HG02885 (cell line): Measurements from ENCODE around the gene KCNJ15.

Source experiments
- ATAC-seq: cut with Tn5 transposase; IDR thresholded peaks from one replicate; pipeline ENCODE4 v1.9.1; 2021; ENCODE audit warnings: mild to moderate bottlenecking; ENCODE audit not compliant: unreplicated experiment, poor library complexity

The KCNJ15 gene

DNA sequence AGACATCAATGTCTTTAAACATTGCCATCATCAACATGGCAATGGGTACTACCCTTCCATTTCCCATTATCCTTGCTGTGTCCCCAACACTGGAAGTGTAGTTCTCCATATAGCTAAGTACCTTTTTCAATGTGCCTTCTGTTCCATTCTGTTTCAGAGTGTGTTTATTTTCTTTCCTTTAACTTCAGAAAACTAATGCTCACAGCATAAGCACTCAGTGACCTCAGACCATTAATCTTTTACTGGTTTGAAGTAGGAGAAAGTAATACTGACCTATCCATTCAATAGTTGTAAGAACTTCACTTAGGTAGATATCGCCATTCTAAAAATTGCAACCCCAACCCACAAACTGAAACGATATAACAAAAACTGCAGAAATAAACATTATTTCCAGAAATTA lies 37.8 kb downstream of the KCNJ15 start:
- ATAC-seq = no peak

DNA sequence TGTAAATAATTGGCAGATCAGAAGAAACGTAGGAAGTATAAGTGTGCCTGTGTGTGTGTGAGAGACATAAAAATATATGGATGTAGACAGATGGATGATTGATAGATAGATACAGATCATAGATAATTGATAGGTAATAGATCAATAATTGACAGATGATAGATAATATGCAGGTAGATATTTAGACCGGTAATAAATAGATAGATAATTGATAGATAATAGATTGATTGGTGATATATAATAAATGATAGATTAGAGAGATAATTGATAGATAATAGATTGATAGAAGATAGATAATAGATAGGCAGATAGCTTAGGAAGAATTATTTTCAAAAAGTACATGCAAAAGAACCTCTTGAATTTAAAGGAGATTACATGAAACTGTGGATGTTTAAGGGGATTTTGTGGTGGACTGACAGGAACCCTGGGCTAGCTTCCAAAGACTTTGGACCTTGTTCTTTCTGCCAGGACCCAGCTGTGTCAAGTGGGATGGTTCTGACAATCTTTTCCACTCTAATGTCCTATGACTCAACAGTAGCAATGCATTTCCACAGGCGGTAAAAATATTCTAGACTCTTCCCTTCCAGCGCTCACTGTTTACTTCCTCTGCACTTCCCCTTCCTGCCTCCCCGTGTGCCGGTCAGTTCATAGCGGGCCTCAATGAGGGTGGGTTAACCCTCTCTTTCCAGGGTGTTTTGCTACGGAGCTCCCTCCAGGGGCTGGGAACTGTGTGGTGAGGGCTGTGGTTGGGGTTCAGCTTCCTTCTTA lies 39.4 kb downstream of the KCNJ15 start:
- no peak for ATAC-seq

DNA sequence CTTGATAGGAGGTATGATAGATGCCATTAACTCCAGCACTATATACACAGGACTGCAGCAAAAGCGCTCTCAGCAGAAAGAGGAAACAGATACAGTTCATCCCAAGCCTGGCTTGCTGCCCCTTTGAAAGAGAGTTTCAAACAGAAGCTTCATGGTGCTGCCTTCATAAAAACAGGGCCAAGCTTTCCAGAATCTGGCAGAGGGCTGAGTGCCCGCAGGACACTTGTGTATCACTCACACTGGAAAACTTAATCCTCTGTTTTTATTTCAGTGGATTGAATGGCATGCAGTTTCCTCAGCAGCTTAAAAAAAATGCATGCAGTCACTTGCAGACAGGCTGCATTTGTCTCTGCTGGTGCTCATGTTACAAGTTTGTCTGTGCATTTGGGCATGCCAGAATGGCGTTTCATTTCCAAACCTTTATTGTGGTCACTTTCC lies 40.4 kb downstream of the KCNJ15 start:
- no peak for ATAC-seq

DNA sequence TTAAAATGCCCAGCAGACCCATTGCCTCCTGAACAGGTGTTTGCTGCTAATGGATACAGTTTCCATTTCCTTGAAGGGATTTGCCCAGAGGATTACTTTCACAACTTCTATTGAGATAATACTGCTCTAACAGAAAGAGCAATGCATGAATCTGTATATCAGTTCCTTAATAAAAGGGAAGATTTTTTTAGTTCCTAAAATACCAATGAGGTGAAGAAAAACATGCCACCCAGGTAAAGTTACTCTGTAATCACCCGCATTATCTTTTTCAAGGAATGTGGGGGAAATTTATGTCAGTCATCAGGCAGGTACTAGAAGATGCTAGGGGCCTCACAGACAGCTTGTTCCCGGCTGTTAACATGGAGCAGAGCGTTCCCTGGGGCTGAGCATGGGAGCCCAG lies 41.1 kb downstream of the KCNJ15 start:
- ATAC-seq = no peak

DNA sequence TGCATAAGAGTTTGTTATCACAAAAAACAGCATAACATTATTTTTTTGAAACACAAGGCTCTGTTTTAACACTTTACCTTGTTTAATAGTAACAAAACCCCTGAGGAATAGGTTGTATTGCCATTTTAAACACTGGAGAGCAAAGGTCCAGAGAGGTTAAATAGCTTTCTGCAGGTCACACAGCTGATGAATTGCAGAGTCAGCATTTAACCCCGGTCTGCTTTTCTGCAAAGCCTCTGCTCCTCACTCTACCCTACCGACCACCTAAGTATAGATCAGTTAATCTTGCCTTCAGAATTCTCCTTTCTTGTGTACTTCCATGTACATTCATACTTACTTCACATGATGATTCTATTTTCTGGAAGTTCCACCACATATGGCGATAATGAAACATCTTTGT lies 42.0 kb downstream of the KCNJ15 start:
- ATAC-seq = no peak

DNA sequence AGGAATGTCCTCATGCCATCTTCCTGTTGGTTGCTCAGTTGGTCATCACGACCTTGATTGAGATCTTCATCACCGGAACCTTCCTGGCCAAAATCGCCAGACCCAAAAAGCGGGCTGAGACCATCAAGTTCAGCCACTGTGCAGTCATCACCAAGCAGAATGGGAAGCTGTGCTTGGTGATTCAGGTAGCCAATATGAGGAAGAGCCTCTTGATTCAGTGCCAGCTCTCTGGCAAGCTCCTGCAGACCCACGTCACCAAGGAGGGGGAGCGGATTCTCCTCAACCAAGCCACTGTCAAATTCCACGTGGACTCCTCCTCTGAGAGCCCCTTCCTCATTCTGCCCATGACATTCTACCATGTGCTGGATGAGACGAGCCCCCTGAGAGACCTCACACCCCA lies 42.9 kb downstream of the KCNJ15 start:
- ATAC-seq = no peak

DNA sequence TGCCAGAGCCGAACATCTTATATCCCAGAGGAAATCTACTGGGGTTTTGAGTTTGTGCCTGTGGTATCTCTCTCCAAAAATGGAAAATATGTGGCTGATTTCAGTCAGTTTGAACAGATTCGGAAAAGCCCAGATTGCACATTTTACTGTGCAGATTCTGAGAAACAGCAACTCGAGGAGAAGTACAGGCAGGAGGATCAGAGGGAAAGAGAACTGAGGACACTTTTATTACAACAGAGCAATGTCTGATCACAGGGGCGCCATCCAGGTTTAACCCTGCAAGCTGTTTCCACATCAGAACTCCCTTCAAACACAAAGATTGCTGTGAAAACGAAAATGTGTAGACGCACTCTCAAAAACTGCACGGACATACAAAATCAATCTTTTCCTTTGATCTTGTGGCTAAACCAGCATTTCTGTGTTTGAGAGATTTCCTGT lies 43.4 kb downstream of the KCNJ15 start:
- no peak for ATAC-seq

DNA sequence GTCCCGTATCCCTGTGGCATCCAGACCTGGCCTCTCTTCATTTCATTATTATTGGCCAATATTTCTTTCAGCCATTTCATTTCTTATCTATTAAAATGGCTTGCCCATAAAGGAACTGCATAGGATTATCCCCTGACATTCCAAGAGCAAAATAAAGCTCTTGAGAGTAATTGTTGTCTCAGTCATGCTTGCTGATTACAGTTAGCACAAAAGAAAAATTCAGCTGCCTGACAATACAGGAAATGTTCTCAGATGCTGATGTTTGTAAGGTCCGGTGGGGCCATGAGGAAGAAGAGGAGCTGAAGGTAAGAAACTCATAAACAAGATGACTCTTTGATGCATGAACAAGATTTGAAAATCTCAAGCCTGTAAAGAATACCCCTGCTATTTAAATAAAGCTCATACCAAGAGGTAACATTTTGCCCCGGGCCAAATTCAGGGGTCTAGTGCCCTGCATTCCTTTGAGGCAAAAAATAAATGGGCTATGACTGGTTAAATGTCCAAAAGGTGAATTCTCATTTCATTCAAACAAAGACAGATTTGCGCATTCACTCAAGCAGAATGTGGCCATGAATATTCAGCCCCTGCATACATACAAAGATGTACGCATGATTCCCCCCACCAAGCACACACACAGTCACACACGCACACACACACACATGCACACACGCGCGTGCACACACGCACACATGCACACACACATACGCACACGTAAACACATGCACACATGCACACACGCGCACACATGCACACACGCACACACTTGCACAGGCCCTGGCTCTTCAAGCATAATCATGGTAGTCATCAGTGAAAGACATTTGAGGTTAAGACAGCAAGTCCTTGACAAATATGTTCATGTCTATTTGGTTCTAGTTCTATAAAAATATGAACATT lies 44.8 kb downstream of the KCNJ15 start:
- no peak for ATAC-seq

DNA sequence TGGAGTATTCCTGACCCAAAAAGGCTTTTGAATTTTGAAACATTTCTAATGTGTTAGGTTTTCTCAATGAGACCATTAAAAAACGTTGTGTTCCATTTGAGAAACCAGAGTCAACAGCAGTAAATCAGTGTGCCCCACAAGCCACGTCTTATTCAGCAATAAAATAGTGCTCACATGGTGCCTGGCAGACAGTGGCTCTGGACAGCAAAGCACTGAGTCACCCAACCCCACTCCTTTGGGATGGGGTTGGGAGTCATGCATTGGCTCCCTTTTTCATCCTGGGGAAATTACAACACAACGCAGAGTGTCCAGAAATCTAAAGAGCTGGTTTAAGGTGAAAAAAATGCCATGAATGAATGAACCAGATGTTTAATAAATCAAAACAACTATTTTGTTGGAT lies 46.5 kb downstream of the KCNJ15 start:
- no peak for ATAC-seq

DNA sequence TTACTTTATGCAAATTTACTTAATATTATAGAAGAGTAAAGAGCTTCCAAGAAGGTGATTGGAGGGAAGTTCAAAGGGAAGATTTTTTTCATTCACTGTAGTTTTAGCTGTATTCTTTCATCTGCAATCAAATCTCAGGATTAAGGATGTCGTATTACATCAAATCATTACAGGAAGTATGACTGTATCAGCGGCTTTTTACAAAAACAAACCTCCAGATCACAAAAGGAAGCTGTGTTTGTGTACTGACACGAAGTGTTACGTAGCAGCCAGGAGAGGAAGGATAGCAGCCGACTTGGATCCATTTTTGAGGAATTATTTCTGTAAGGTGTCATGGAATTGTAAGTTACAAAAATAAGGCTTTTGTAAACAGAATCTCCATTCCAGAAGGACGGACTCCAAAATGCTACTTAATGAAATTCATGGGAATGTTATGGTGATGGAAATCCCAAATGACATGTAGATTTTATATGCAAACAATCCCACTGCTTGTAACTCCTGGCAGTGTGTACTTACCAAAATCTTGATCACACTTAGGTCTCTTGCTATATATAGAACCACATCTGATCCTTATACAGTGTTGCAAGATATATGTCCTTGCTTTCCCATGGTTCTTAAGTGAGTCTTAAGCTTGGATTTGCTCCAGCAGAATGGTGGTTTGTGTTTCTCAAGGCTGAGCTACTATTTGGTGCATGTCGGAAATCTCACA lies 49.8 kb downstream of the KCNJ15 start:
- ATAC-seq = no peak

DNA sequence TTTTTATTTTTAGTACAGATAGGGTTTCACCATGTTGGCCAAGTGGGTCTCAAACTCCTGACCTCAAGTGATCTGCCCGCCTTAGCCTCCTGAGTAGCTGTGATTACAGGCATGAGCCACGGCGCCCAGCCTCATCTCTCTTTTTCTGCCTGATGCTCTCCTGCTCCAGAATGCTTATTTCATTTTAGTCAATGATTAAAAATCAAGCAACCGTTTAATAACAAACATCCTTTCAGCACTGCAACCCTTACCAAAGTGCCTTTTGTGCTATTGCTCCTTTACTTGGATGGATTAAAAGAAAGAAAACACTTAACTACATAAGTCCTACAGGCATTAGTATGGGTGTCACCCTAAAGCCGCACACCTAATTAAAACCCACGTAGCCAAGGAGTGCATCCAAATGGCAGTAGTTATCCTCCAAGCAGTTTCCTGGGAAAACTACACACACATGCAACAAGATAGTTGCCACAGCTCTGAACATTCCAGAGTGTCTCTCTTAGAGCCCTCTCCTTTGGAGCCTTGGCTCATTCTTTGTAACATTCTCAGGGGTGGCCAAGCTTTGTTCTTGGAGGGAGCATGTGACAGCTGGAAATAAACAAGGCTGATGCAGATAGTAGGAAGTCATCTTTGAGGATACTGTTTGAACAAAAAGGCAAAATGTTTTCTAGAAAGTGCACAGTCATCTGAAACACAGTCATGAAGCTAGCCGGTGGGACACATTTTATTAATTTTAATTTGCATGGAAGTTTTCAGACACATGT lies 51.2 kb downstream of the KCNJ15 start:
- ATAC-seq = no peak

DNA sequence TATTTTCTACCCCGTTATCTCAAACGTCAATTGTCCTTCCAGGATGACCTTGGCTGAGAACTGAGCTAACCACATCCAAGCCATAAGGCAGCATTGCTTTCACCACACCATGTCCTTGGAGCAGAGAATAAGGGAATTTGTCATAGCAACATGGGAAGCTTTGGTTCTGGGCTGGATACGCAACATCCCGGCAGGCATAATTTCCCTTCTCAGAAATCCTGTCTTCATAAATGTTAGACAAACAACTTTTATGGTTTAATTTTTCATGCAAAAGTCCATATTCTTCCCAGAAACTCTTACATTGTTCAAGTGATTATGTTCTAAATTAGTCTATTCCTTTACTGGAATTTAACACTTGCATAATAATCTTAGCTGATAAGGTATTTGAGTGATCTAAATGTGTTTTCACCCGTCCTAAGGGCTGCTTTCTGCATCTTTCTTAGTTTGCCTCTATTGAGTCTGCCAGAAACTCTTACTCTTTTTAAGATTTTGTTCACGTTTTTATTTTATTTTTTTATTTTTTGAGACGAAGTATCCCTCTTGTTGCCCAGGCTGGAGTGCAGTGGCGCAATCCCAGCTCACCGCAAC lies 51.8 kb downstream of the KCNJ15 start:
- ATAC-seq = no peak

DNA sequence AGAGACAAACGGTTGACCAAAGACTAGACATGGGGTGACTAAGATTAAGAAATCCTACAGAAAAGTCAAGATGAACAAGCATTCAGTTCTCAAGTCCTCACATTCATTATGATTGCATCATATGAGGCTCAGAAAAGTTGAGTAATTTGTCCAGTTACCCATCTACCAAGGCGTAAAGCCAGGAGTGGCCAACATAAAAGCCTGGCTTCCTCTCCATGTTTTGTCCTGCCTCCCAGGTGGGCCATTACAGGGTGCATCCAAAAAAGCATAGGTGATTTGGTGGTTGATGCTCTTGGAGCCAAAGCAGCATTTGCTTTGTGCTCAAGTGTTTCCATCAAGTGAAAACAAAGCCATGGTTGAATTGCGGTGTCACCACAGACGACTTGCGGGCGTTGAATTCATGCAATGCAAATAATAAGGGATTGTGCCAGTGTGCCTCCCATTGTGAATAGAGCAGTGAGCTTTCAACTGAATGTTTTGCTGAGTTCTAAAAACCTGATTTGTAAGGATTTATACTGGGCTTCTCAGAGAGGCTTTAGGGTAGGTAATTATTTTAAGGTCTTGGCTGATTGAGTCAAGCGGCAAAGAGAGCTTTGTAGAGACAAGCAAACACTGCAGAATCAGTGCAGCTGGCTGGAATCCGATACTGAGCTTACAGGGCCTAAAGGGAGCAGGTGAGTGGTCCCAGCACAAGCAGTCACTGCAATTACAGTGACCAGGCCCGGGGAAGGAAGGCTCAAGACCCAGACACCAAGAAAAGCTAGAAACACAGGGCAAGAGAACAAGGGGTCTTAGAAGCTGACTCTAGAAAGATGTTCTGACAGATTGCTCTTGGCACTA lies 54.1 kb downstream of the KCNJ15 start:
- ATAC-seq = no peak

DNA sequence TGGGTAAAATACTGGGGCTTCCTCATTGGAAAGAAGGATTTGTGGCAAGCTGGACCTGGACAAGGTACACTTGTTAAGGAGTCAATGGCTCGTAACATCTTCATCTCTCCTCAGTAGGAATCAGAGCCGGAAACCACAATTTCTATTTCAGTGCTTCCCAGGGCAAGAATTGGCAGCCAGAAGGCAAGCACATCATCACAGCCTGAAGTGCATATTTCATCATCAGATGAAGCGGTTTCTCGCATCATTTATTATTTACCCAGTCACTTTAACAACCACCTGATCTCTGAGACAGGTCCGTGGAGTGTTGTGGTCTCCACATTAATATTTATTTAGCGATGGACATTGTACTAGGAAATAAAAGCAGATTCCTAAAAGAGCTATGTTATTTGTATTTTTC lies 55.0 kb downstream of the KCNJ15 start:
- no peak for ATAC-seq

DNA sequence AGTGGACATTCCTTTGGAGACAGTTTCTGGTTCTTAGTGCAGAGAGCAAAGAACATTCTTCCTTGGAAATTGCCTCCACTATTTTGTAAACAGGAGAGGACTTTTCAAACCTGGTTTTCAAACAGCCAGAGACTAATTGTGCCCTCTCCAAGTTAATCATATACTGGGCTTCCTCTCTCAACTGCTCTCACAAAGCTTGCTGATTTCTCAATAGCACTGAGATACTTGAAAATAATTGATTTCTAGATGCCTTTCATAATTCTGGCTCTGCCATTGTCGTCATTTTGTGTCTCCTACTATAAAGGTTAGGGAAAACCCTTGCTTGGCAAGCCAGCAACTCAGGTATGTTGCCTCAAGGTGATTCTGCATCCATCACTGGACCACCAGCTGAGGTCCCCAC lies 56.0 kb downstream of the KCNJ15 start:
- ATAC-seq = no peak

DNA sequence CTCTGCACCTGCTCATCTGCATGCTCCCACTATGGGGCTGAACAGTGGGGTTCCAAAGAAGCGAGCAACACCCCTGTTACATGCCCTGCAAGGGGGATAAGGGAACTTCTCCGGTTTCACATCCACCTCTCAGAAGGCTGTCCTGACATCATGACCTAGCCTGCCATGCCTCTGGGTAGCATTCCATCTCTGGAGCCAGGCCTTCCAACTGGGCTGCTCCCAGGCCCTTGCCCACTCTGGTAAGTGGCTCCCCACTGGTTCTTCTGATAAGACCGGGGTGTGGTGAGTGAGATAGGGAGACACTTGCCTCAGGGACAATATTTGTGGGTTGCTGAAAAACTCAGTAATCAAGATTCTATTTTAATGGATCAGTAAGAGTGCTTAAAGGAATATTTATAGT lies 57.8 kb downstream of the KCNJ15 start:
- no peak for ATAC-seq

DNA sequence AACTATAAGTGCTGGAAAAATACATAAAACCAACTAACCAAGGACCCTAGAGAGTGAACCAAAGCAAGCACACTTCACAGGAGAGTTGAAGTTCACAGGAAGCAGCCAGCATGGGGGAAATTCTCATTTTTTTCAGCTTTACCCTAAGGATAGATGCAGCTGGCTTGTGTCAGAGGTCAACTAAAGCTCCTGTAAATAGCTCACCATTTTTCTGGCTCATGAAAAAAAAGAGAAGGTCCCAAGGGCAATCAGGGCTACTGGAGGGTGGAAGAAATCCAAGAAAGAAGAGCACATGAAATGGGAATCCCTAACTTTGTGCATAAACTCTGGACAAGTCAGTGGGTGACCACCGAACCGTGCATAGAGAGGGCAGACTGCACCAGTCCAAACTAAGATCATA lies 58.3 kb downstream of the KCNJ15 start:
- no peak for ATAC-seq

DNA sequence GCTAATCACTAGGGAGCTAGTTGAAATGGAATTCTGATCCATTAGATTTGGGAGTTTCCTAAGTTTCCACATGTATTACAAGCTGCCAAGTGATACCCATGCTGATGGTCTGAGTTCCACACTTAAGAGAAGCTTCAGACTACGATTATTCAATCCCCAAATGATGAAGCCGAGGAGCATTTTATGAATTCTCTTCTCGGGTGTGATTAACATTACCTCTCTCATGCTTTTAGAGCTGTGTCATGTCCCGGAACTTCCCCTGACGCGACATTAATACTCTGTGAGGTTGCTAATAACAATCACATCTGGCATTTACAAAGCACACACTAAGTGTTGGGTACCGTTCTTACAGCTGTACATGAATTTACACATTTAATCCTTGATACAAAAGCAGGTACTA lies 63.0 kb downstream of the KCNJ15 start:
- no peak for ATAC-seq

DNA sequence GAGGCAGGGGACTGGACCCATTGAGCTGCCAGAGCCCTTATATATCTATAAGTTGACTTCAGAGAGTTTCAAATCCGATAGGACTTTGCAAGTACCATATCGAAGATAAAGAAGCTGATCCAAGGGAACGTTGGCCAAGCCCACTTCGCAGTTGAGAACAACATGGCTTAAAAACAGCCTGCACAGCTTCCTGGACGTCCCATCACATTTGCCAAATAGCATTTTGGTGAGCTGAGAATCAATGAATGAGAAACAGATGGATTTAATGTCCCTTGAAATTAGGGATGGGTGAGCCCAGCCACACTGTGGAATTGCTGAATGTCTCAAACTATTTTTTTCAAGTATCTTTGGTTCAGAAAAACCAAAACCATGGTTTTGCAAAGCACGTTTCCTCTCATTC lies 64.8 kb downstream of the KCNJ15 start:
- ATAC-seq = no peak
